GM18517 (cell line): ENCODE results near the gene PTGS2.

Experiments
- ATAC-seq: cut with Tn5 transposase; IDR thresholded peaks from one replicate; pipeline ENCODE4 v1.9.1; 2021; ENCODE audit warnings: mild to moderate bottlenecking, moderate library complexity; ENCODE audit not compliant: unreplicated experiment

The PTGS2 gene

DNA sequence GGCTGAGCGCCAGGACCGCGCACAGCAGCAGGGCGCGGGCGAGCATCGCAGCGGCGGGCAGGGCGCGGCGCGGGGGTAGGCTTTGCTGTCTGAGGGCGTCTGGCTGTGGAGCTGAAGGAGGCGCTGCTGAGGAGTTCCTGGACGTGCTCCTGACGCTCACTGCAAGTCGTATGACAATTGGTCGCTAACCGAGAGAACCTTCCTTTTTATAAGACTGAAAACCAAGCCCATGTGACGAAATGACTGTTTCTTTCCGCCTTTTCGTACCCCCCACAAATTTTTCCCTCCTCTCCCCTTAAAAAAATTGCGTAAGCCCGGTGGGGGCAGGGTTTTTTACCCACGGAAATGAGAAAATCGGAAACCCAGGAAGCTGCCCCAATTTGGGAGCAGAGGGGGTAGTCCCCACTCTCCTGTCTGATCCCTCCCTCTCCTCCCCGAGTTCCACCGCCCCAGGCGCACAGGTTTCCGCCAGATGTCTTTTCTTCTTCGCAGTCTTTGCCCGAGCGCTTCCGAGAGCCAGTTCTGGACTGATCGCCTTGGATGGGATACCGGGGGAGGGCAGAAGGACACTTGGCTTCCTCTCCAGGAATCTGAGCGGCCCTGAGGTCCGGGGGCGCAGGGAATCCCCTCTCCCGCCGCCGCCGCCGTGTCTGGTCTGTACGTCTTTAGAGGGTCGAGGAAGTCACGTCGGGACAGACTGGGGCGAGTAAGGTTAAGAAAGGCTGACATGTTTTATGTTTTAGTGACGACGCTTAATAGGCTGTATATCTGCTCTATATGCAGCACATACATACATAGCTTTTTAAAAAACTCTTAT lies at the start of gene PTGS2:
Gene PTGS2 (minus strand): TSS at position 179 of the 817 bp plus-strand sequence. CDS start 133 bp downstream, at position 46.
- ATAC-seq = peak; percentile 89

DNA sequence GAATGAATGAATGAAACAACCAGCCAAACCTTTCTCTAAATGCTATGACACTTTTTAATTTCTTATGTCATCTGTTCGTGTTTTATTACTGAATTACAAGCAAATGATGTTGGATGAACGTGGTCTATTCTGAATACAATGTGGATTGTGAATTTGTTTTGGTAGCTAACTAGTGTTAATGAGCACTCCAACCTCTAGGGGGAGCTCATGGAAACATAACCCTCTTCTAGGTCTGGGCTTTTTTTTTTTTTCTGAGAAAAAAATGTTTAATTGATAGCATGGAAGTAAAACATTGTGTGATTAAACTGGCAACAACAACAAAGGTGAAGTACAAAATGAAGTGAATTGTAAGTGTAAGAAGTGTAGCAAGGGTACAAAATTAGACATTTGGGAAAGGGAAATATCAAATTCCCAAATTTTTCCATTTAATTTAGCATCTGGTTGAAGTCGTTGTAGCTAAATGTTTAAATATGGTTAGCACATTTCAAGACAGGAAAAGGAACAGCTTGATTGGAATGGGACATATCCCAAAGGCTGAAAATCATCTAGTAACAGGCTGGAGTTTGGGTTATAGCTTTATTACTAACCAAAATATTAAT lies 42.6 kb upstream of the PTGS2 start:
- ATAC-seq = peak; percentile 73

DNA sequence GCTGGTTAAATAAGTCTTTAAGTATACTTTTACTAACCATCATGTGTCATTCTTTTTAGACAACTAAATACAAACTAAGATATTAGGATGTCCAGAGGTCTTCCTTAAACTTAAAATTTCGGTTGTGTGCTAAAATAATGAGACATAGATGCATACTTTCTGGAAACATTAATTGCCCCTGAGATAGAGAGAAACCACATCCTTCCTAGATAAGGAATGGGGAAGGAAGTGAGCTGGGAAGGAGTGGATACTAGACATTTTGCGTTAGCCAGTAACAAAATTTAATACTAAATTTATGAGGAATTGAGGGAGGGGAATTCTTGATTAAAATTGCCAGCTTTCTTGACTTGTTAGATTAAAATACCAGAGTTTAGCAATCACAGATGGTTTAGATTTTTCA lies 37.1 kb upstream of the PTGS2 start:
- no peak for ATAC-seq

DNA sequence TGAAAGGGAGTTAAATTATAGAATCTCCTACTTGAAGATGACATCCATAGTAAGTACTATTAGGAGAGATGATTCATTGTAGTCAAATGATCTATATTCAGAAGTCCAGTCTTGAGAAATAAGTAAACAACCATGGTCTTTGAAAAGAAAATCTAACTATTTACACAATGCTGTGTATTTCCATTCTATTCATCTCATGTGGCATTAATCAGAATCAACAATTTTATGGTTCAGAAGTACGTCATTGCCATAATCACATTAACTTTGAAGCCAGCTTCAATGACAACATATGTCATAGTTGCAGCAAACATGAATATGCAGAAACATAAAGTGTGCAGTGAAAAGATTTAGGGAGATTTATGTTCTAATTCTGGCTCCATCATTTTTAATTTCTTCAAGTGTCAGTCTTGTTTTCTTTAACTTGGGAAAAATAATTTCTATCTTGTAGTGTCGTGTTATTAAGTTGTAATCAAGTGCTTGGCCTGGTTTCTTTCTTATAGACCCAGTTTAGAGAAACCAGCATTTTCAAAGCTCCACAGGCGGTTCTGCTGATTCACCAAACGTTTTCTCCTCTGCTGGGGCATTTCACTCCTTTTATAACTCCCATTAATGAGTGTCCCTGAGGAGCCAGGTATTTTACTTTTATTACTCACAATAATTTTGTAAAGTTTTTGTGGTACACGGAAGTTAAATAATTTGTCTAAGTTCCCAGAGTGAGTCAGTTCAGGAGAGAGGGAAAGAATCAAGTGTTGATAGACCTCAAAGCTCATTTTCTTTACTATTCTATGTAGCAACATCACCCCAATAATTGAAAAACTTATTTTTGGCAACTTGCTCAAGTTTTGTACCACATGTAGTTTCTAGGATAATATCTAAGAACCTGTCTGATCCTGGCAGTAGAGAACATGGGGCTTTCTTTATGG lies 35.9 kb upstream of the PTGS2 start:
- no peak for ATAC-seq

DNA sequence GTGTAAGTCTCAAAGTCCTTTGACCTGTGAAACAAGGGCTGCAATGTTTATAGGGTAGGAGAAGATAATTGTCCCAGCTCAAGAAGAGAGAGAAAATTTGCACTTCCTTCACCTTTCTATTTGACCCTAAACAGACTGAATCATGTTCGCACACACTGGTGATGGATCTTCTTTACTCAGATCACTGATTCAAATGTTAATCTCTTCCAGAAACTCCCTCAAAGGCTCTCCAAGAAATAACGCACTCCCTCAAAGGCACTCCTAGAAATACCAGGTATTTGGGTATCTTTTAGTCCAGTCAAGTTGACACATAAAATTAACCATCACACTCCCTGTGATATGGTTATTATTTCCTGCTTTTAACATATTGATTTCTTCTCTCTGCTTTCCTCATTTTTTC lies 30.5 kb upstream of the PTGS2 start:
- ATAC-seq = no peak

DNA sequence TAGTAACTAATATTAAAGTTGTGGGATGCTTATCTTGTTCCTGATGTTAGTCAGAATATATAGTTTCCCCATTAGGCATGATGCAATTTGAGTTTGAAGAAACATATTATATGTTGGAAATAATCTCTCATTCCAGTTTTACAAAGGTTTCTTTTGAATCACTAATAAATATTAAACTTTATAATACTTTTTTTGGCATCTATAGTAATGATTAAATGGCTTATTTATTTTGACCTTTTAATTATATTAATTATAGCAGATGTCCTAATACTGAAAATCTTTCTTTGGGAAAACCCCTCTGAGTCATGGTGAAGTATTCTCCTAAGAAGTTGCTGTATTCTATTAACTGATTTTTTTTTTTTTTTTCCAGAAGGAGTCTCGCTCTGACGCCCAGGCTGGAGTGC lies 28.5 kb upstream of the PTGS2 start:
- ATAC-seq = no peak

DNA sequence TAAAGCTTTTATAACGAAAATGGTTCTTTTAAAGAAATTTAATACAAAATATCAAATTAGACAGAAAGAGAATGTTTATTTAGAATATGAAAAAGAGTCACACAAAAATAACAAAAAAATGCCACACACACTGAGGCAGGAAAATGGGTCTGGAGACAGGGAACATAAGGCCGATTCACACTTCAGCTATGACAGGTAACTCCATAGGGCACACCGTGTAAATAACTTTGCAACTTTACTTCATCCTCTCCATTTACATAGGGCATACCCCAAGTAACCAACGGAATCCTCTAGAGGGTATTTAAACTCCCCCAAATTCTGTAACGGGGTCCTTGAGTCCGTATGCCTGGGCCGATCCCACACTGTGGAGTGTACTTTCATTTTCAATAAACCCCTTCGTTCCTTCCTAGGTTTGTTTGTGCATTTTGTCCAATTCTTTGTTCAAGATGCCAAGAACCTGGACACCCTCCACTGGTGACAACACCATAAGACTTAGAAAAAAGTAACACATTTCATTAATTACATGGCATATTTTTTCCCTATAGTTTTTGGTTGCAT lies 23.1 kb upstream of the PTGS2 start:
- ATAC-seq = no peak

DNA sequence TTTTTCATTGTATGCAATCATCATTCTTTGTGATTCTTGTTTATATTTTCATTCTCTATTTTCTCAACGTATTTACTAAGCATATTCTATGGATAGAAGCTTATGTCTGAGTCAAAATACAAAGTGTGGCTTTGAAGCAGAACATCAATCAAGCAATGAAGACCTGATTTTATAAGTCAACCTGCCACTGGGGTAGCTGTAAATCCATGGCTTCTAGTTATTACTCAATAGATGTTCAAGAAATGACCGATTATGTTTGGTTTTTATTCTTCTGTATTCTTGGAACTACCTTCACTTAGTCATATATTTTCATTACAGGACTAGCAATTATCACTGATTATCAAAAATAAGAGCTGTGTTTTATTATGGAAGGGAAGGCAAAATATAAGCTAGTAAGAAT lies 20.5 kb upstream of the PTGS2 start:
- ATAC-seq = no peak

DNA sequence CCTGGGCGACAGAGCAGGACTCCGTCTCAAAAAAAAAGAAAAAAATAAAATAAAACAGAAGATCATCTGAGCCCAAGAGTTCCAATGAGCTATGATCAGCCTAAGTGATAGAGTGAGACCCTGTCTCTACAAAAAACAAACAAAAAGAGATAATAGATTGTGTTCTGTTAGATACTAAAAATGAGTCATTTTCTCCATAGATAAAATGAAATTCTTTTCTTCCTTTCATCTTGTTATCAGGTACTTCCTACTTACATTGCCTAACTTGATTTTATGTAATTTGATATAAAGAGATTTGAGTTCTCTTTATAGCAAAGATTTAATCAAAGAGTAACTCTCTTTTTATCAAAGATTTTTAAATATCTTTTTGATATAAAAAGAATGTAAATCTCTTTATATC lies 19.3 kb upstream of the PTGS2 start:
- ATAC-seq = no peak

DNA sequence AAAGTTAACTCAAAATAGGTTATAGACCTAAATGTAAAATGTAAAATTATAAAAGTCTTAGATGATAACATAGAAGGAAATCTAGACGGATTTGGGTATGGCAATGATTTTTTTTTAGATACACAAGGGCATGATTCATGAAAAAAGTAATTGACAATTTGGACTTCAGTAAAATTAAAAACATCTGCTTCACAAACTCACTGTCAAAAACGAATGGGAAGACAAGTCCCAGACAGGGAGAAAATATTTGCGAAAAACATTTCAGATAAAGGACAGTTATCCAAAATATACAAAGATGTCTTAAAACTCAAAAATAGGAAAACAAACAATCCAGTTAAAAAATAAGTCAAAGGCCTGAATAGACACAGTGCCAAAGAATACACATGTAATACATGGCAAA lies 9.7 kb upstream of the PTGS2 start:
- no peak for ATAC-seq

DNA sequence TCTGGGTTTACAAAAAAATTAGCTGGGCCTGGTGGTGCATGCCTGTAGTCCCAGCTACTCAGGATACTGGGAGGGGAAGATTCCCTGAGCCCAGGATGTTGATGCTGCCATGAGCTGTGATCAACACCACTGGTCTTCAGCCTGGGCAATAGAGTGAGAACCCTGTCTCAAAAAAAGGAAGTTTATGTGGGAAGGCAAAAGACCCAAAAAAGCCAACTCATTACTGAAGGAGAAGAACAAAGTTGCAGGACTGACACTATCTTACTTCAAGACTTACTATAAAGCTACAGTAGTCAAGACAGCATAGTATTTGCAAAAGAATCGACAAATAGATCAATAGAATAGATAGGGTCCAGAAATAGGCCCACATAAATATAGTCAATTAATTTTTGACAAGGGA lies 9.2 kb upstream of the PTGS2 start:
- ATAC-seq = no peak

DNA sequence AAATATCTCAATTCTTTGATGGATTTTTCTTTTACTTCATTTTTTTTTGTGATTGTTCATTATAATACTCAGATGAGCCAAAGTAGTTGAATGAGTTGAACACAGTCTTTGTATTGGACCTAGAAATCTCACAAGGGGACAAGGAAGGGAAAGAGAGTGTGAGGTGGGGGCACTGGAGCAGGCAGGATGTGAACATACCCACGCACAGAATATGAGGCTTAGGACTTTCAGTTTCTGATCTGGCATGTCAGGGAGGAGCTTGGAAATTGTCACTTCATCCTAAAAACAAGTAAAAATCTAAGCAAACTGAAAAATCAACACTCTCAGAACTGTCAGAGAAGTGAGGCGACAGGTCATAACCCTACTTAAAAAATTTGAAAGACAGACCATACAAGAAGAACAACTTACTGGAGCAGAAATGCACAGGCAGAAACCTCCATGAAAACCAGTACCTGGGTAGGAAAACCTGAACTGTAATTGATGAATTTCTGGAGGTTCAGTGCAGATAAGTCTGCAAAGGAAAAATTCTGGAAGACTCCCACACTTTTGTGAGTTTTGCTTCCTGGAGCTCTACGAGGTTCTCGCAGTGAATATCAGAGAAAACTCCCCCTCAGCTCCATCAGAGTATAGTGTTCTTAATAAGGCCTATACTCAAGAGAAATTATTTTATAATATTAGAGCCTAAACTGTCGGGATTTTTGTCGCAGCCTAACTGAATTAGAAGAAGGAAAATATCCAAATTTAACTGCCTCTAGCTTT lies 3.6 kb upstream of the PTGS2 start:
- no peak for ATAC-seq

DNA sequence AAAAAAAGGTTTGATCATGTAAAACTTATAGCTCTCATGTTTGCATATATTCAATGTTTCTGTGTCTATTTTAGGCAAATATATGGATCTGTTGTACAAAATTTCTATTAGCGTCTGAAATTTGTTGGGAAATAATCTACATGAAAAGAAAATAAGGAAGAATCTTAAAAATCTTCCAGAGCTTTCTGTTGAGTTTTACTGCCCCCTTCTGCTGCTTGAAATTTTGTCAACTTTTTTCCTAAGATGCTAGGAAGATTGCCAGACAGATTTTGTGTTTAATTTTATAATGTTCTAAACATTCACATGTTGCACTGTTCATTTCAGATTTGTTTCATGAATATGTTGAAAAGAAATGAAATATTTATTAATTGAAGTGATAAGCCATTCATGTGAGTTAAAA lies 2.5 kb upstream of the PTGS2 start:
- ATAC-seq = no peak

DNA sequence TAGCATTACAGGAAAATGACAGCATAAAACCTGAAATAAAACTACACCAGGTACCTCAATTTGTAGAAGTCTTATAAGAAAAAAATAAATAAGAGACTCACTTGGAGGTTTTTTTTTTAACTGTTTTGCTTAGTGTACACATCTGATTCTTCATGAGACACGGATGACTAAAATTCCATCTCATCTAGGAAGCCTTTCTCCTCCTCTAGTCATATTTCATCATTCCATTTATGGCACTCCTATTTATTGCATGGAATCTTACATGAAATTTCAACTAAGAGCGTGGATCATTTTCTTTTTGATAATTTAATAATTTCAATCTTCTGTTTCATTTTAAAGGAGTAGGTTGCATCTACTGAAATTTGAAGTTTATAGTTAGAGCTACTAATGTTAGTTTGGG lies 1.6 kb upstream of the PTGS2 start:
- no peak for ATAC-seq

DNA sequence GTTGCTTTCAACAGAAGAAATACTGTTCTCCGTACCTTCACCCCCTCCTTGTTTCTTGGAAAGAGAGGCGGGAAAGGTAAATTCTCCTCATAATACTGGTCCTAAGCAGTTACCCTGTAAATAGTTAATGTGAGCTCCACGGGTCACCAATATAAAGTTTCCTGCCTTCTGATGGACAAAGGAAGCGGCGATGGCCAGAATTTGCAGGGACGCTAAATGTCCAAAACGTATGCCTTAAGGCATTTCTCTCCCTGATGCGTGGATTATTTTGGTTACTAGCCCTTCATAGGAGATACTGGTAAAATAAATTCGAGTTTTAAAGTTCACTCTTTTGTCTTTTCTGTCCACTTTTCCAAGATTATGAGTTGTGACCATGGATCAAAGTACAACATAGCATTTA lies 898 bp upstream of the PTGS2 start:
- no peak for ATAC-seq

DNA sequence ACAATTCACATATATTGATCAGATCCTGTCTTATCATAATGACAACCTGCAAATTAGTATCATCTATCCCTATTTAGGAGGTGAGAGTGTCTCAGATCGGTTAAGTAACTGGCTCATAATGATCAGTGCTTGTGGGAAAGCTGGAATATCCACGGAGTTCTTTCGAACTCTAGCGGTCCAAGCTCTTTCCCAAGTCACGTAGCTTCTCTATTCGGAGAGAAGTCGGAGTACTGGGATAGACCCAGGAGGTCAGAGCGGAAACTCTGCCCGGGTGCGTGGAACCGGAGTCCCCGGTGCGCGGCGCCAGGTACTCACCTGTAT lies 339 bp downstream of the PTGS2 start:
- ATAC-seq = no peak

DNA sequence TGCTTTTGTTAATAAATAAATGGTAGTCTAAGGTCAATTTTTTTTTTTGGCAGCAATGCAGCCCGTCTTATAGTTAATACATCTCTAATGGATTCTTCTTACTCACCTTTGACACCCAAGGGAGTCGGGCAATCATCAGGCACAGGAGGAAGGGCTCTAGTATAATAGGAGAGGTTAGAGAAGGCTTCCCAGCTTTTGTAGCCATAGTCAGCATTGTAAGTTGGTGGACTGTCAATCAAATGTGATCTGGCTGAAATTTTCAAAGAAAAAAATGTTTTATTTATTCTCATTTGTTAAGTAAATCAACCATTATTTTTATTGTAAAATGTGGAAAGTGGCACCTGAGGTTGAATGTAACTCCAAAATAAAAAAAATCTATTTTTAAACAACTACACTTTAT lies 2.1 kb downstream of the PTGS2 start:
- ATAC-seq = no peak

DNA sequence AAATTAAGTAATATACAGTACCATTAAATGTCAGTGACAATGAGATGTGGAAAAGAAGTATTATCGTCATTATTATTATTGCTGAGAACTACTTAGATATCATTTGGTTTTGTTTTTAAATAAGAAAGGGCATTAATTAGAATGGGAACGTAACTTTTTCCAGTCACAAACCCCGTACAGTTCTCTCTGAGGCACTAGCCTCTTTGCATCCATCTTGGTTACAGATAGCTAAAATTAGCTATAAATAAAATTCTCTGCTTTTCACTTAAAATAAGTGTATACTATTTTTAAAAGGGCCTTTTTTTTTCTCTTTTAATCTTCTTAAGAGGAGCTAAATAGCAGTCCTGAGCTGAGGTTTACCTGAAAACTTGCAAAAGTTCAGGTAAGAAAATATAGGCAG lies 7.6 kb downstream of the PTGS2 start:
- no peak for ATAC-seq

DNA sequence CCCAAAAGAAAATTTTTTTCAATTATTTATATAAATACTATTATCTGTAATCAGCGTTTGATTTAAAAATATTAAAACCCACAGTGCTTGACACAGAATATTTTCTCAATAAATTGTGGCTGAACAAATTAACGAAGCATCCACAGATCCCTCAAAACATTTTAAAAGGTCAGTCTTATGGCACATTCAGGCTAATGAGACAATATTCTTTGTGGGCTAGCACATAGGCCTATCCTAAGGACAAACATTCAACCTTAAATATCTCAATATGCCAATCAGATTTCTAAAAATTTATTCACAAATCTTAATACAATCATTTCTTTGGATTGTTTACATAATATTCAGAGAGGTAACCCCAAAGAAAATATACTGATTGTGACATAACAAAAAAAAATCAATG lies 8.1 kb downstream of the PTGS2 start:
- no peak for ATAC-seq

DNA sequence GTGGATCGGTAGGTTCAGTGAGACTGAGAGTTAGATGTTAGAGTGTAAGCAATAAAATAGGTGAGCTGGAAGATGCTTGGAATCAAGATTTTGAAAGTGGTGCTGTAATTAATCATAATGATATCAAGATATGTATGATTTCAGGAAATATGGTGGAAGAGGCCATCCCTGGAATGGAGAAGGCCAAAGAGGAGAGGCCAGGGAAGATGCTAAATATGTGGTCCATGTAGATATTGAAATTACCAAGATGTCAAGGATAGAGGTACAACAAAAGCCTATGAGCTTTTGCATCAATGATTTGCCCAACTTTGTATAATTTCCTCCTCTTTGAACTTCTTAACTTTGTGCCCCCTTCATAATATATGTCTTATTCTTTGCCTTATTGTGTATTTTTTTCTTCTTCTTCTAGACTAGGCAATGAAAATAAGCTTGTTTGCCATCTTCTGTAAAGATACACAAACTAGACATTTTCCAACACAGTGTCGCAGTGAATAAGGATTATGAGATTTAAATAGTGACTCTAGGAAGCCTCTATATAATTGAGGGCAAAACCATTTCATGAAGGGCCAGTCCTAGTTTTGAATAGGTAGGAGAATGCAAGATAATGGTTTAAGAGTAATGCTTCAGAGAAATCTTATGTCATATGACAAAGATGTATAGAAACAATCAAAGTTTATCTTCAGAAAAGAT lies 8.9 kb downstream of the PTGS2 start:
- ATAC-seq = no peak
